Measurements from ENCODE around the gene CFAP299.
A peak's percentile ranks its signal among the peaks of the same experiment; 100 is the strongest.
"Not testable (repeated sequence)": the region's sequence is repeated elsewhere in the genome, so short reads cannot be mapped to it uniquely, and the experiment has no call there.

The CFAP299 gene

DNA sequence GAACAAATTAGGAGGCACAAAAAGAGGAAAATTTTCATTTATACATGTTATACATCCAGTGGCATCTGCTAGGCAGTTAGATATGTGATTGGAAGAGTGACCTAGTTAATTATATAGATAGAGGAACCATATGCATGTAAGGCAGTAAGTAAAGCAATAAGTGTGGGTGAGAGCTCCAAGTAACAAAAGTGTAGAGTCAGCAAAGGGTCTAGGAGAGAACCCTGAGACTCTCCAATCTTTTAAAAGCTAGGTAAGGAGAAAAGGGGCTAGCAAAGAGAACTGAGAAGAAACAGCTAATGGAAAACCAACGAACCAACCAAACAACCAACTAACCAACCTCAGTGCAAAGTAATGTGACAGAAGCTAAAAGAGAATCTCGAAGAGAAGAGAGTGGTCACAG is 3.8 kb upstream of the CFAP299 start:
- DNase-seq (ENCODE audit: low read depth in 2 of 2) = no peak

- DNase-seq (ENCODE audit: low read depth in 2 of 2) = no peak
These were observed 2.4 kb upstream of the CFAP299 start for GRCh38 chr4:80333121-80333520.

- no peak for DNase-seq (ENCODE audit: low read depth in 2 of 2)
These were observed 962 bp upstream of the CFAP299 start for GRCh38 chr4:80334568-80334967.

DNA sequence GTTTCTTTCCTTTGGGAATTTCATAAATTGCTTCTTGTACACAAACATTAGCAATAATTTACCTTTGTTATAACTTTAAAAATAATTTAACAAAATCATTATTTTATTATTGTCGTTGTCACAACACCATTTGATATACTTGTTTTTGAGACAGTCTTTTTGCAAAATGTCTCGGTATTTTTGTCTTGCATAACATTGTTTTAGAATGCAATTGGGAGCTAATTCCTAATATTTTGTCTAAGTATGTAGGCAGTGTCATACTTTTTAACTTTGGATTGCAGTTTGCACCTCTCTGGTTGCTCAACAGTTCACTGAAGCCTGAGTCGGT is 340 bp upstream of the CFAP299 start:
- no peak for DNase-seq (ENCODE audit: low read depth in 2 of 2)

DNA sequence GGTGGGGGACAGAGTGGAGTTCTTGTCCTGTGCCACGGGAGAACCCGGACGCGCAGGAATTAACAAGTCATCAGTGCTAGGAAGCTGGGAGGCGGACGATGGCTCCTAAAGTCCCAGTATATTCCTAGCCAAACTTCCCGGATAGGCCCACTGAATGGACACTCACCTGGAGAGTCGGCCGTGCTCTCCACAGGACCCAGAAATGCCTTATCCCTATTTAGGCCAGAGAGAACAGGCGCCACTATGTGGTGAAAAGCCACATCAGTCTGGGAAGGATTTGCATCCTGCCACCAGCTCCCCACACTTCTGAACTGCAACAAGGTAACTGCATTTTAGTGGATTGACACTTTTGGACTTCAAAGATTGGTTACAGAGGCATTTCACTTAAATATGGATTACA is 1.1 kb downstream of the CFAP299 start:
- DNase-seq (ENCODE audit: low read depth in 2 of 2) = no peak

DNA sequence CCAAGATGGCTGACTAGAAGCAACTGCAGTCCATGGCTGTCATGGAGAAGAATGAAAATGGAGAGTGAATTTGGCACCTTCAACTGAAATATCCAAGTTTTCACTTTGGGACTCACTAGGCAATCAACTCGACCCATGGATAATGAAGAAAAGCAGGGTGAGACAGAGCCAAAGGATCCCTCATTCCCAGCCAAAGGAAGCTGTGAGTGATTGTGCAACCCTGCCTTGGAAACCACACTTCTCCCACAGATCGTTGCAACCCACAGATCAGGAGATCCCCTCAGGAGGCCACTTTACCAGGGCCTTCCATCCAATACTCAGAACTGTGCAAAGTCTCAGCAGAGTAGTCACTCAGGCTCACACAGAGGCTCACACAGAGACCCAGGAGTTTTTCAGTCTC is 4.5 kb downstream of the CFAP299 start:
- DNase-seq (ENCODE audit: low read depth in 2 of 2) = no peak

DNA sequence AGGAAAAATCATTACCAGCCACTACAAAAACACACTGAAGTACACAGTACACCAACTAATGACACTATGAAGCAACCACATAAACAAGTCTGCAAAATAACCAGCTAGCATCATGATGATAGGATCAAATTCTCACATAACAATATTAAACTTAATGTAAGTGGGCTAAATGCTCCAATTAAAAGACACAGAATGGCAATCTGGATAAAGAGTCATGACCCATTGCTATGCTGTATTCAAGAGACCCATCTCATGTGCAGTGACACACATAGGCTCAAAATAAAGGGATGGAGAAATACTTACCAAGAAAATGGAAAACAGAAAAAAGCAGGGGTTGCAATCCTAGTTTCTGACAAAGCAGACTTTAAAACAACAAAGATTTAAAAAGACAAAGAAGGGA is 7.2 kb downstream of the CFAP299 start:
- not testable (repeated sequence) for DNase-seq (ENCODE audit: low read depth in 2 of 2)

DNA sequence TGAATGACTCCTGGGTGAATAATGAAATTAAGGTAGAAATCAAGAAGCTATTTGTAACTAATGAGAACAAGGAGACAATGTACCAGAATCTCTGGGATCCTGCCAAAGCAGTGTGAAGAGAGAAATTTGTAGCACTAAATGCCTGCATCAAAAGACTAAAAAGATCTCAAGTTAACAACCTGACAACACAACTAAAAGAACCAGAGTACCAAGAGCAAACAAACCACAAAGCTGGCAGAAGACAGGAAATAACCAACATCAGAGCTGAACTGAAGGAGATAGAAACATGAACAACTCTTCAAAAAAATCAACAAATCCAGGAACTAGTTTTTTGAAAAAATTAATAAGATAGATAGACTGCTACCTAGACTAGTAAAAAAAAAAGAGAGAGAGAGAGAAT is 8.4 kb downstream of the CFAP299 start:
- DNase-seq (ENCODE audit: low read depth in 2 of 2) = no peak

DNA sequence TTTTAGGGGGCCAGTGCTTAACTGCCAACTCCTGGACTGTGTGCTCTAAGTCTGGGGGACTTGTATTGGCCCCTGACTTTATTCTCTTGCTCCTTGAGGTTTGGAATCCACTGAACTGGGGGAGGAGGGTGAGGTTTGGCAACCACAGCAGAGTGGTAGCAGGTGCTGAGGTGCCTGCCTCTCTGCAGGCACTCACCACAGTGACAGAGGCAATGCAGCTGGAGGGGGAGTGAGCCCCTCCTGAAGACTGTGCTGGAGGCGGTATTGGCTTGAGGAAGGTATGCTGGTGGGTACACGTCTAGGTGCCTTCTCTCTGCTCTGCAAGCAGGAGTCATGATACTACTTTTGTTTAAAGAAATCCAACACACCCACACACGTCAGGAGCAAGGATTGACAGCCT is 24.6 kb downstream of the CFAP299 start:
- no peak for DNase-seq (ENCODE audit: low read depth in 2 of 2)

DNA sequence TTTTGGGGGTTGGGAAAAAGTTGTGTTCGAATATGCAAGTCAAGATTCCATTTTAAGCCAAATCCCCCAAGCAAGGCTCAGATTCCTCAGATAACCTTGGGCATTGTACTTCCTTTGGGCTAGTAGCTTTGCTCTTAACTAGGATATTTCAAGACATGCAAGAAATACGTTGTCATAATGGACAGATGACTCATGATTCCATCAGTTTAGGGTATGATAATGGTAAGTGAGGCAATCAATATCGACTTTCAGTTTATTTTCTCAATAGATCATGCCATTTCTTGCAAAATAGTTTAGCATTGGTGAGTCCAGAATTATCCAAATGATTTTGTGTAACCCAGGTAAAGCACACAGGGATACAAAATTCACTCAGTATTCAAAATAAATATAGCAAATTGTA is 25.4 kb downstream of the CFAP299 start:
- DNase-seq (ENCODE audit: low read depth in 2 of 2) = no peak

GRCh38 chr4:80361329-80361900 is 25.9 kb downstream of the CFAP299 start:
- DNase-seq (ENCODE audit: low read depth in 2 of 2) = no peak

GRCh38 chr4:80362578-80363181 is 27.1 kb downstream of the CFAP299 start:
- DNase-seq (ENCODE audit: low read depth in 2 of 2) = peak in 1 of 2 donors; percentile 8

DNA sequence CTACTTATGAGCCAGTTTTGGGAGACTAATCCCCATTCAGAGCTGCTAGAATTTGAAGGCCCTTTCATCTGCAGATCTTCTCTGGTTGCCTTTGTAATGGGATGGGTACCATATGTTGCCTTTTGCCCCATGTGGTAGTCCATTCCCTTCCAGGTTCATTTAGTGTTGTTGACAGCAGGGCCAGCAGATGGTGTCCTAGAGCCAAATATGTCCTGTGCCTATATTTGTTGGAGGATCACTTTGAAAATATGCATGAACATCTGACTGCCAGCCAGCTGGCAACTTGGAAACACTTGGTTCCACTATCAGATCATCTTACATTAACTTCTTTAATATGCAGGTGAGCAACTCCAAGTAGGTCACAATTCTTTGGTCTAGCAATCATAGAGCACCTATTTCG is 30.4 kb downstream of the CFAP299 start:
- DNase-seq (ENCODE audit: low read depth in 2 of 2) = peak; percentile 13 to 35

DNA sequence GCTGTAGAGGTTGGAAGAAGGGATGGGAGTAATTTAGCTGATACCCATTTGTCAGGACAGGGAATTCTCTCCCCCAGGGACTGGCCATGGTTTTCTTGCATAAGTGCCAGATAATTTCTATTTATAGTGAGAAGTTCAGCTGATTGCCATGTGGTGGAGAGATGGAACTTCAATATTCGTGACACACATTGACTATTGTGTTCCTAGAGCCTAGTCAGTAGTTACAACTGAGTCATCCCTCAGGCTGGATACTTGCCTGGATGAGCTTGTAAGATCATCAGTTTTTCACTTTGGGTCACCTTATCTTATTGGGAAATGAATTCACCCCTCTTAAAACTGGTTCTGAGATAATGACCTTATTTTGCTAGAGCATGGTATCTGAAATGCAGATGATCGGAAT is 32.2 kb downstream of the CFAP299 start:
- no peak for DNase-seq (ENCODE audit: low read depth in 2 of 2)

DNA sequence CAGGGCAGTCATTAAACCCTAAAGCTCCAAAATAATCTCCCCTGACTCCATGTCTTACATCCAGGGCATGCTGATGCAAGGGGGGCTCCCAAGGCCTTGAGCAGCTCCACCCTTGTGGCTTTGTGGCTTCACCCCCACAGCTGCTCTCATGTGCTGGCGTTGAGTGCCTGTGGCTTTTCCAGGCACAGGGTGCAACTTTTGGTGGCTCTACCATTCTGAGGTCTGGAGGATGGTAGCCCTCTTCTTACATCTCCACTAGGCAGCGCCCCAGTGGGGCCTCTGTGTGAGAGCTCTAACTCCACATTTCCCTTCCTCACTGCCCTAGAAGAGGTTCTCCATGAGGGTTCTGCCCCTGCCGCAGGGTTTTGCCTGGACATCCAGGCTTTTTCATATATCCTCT is 35.1 kb downstream of the CFAP299 start:
- no peak for DNase-seq (ENCODE audit: low read depth in 2 of 2)

DNA sequence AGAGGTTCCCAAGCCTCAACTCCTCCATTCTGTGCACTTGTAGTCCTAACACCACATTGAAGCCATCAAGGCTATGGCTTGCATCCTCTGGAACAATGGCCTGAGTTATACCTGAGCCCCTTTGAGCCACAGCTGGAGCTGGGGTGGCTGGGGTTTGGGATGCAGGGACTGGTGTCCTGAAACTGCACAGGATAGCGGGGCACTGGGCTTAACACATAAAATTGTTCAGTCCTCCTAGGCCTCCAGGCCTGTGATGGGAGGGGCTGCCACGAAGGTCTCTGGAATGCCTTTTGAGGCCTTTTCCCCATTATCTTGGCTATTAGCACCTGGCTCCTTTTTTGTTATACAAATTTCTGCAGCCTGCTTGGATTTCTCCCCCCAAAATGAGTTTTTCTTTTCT is 35.5 kb downstream of the CFAP299 start:
- DNase-seq (ENCODE audit: low read depth in 2 of 2) = no peak

DNA sequence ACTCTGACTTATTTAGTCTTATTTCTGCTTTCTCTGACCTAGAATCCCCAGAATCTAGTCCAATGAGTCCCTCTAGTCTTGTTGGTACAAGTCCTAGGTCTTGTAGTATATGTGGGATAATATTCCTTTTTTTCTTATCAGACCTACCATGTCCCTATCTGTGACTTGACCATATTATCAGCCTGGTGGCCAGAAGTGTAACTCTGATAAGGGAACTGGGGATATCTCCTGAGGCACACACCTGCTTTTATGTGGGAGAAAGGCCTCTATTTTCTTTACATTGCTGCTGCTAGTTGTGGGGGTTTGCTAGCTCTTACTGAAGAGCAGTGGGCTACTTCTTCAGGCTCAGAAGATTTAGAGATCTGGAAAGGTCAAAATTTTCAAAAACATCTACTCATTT is 38.6 kb downstream of the CFAP299 start:
- no peak for DNase-seq (ENCODE audit: low read depth in 2 of 2)

GRCh38 chr4:80382090-80382832 is 46.7 kb downstream of the CFAP299 start:
- DNase-seq (ENCODE audit: low read depth in 2 of 2) = no peak

GRCh38 chr4:80385397-80386280 is 50.1 kb downstream of the CFAP299 start:
- DNase-seq (ENCODE audit: low read depth in 2 of 2) = no peak

- no peak for DNase-seq (ENCODE audit: low read depth in 2 of 2)
These were observed 50.9 kb downstream of the CFAP299 start for GRCh38 chr4:80386281-80386886.

GRCh38 chr4:80387390-80388283 is 52.1 kb downstream of the CFAP299 start:
- no peak for DNase-seq (ENCODE audit: low read depth in 2 of 2)

Measured in stimulated activated CD8-positive, alpha-beta memory T cell treated with anti-CD3 and anti-CD28 coated beads, Interleukin-7, amount 100 ng/mL, for 4 hours (primary cell).